AG04450 (cell line): Measurements from ENCODE around the gene TANGO6. TPM values are rescaled to one million over a fixed set of nuclear protein-coding genes. Genes with fewer than 3 reads are reported as not detected.

Experiments
- CTCF ChIA-PET: fragments of 300-600, 350-600 bp; formaldehyde crosslinking; extraction: SDS; loops from one replicate; lab custom pipeline; 2022; ENCODE audit warnings: antibody characterized with exemption, inconsistent platforms; lab: Charles Lee
- POLR2A ChIA-PET: fragments of 350-600 bp; formaldehyde crosslinking; extraction: SDS; loops from one replicate; lab custom pipeline; 2021; ENCODE audit warnings: antibody characterized with exemption, inconsistent platforms; lab: Yijun Ruan, JAX
- DNase-seq: peaks from one replicate; pipeline ENCODE4 v3.0.0-alpha.2; 2011; ENCODE audit warnings: low read depth, low spot score
- H3K27ac ChIP-seq: one replicate; pipeline ENCODE4 v1.5.1; 2012; ENCODE audit warnings: low read depth, low read length, control low read depth
- H3K27me3 ChIP-seq: one replicate; pipeline ENCODE4 v1.6.0; 2012; ENCODE audit warnings: low read length; ENCODE audit not compliant: control insufficient read depth, insufficient read depth
- H3K4me3 ChIP-seq: 2 replicates; pipeline ENCODE4 v1.5.1; 2011; ENCODE audit warnings: mild to moderate bottlenecking, low read depth, low read length, control low read depth
- H3K9me3 ChIP-seq: 2 replicates; pipeline ENCODE4 v1.5.1; 2012; ENCODE audit warnings: low read length; ENCODE audit not compliant: control insufficient read depth, insufficient read depth
- CTCF ChIP-seq: IDR thresholded peaks from 2 replicates; pipeline ENCODE4 v1.5.1; 2011; ENCODE audit warnings: low read depth, low read length, control low read depth, inconsistent platforms
- polyA plus RNA-seq: library from polyadenylated mRNA; depleted of rRNA; stranded (reverse); fragments of >200 nt; gene quantifications from 2 replicates; pipeline ENCODE4 v1.2.3, GENCODE V29; 2011

The TANGO6 gene
- polyA plus RNA-seq, 1 experiment: 11.6 TPM

- ChIA-PET CTCF (interaction anchor here (0.7 kb wide), 1 partner anchor 112 kb away, joined by 4 read pairs; no protein-coding TSS in a partner anchor), POLR2A (no interaction called here)
- no peak for TF ChIP-seq CTCF
- H3K27ac ChIP-seq: no peak overlapping the region
- no peaks in the 10 kb centered on the region for H3K27me3 ChIP-seq
- no peak overlapping the region for H3K4me3 ChIP-seq
- DNase-seq: no peak
- no peaks in the 10 kb centered on the region for H3K9me3 ChIP-seq
These were observed 170.7 kb downstream of the TANGO6 start for GRCh38 chr16:69013991-69014390.

- DNase-seq: no peak
- POLR2A ChIA-PET: no interaction called here
- H3K27ac ChIP-seq: no peak overlapping the region
- no peaks in the 10 kb centered on the region for H3K27me3 ChIP-seq
- CTCF ChIA-PET: no interaction called here
- H3K9me3 ChIP-seq: no peaks in the 10 kb centered on the region
- TF ChIP-seq CTCF: no peak
- no peak overlapping the region for H3K4me3 ChIP-seq
These were observed 171.5 kb downstream of the TANGO6 start for GRCh38 chr16:69014811-69015210.

- no peaks in the 10 kb centered on the region for H3K9me3 ChIP-seq
- DNase-seq: no peak
- no peak overlapping the region for H3K4me3 ChIP-seq
- H3K27ac ChIP-seq: peak overlapping the region; percentile 49
- no peak for TF ChIP-seq CTCF
- ChIA-PET CTCF (no interaction called here), POLR2A (interaction anchor here (0.7 kb wide), 1 partner anchor 289 kb away, joined by 3 read pairs; no protein-coding TSS in a partner anchor)
- H3K27me3 ChIP-seq: no peaks in the 10 kb centered on the region
These were observed 173.9 kb downstream of the TANGO6 start for GRCh38 chr16:69017036-69017783.

- POLR2A ChIA-PET: no interaction called here
- no peaks in the 10 kb centered on the region for H3K9me3 ChIP-seq
- no peak for TF ChIP-seq CTCF
- H3K27ac ChIP-seq: no peak overlapping the region
- no peaks in the 10 kb centered on the region for H3K27me3 ChIP-seq
- no peak for DNase-seq
- CTCF ChIA-PET: interaction anchor here (0.6 kb wide), 1 partner anchor 117 kb away, joined by 7 read pairs; no protein-coding TSS in a partner anchor
- H3K4me3 ChIP-seq: no peak overlapping the region
These were observed 176.5 kb downstream of the TANGO6 start for GRCh38 chr16:69019811-69020210.

- H3K4me3 ChIP-seq: no peak overlapping the region
- TF ChIP-seq CTCF: no peak
- ChIA-PET CTCF (no interaction called here), POLR2A (interaction anchor here (0.7 kb wide), 1 partner anchor 1078 kb away, joined by 3 read pairs; no protein-coding TSS in a partner anchor)
- H3K27me3 ChIP-seq: no peaks in the 10 kb centered on the region
- no peak overlapping the region for H3K27ac ChIP-seq
- no peak for DNase-seq
- no peaks in the 10 kb centered on the region for H3K9me3 ChIP-seq
These were observed 185.8 kb downstream of the TANGO6 start for GRCh38 chr16:69029121-69029520.
